GM23248 (cell line): Measurements from ENCODE around the gene PCDHB12. TPM values are rescaled to one million over a fixed set of nuclear protein-coding genes. Genes with fewer than 3 reads are reported as not detected.
A peak's percentile ranks its signal among the peaks of the same experiment; 100 is the strongest.
"Not testable (repeated sequence)": the region's sequence is repeated elsewhere in the genome, so short reads cannot be mapped to it uniquely, and the experiment has no call there.

Experiments used
- DNase-seq: peaks from one replicate; pipeline ENCODE4 v3.0.0-alpha.2; 2015
- H2AFZ ChIP-seq: fragments of 200-600 bp; sonication (generic); 2 replicates; pipeline ENCODE4 v1.6.1; 2016; ENCODE audit warnings: antibody characterized with exemption
- H3F3A ChIP-seq: fragments of 200-600 bp; sonication (generic); 2 replicates; pipeline ENCODE4 v1.6.1; 2016; ENCODE audit warnings: mild to moderate bottlenecking, antibody characterized with exemption, mixed run types; ENCODE audit not compliant: insufficient read depth
- H3K27ac ChIP-seq: fragments of 200-600 bp; sonication (generic); 2 replicates; pipeline ENCODE4 v1.5.1; 2016; ENCODE audit warnings: mild to moderate bottlenecking
- H3K27me3 ChIP-seq: fragments of 200-600 bp; sonication (generic); replicated peaks from 2 replicates; pipeline ENCODE4 v1.6.1; 2016; ENCODE audit warnings: mild to moderate bottlenecking; ENCODE audit not compliant: insufficient read depth
- H3K36me3 ChIP-seq: fragments of 200-600 bp; sonication (generic); 2 replicates; pipeline ENCODE4 v1.6.1; 2016; ENCODE audit warnings: low read depth, mild to moderate bottlenecking
- H3K4me1 ChIP-seq: fragments of 200-600 bp; sonication (generic); 2 replicates; pipeline ENCODE4 v1.6.1; 2016; ENCODE audit warnings: mild to moderate bottlenecking; ENCODE audit not compliant: insufficient read depth
- H3K4me2 ChIP-seq: fragments of 200-600 bp; sonication (generic); one replicate; pipeline ENCODE4 v1.6.1; 2016; ENCODE audit warnings: mild to moderate bottlenecking; ENCODE audit not compliant: unreplicated experiment
- H3K4me3 ChIP-seq: fragments of 200-600 bp; sonication (generic); 2 replicates; pipeline ENCODE4 v1.5.1; 2016; ENCODE audit warnings: mild to moderate bottlenecking
- H3K79me2 ChIP-seq: fragments of 200-600 bp; sonication (generic); 2 replicates; pipeline ENCODE4 v1.6.1; 2016; ENCODE audit warnings: mild to moderate bottlenecking; ENCODE audit not compliant: insufficient read depth
- H3K9ac ChIP-seq: fragments of 200-600 bp; sonication (generic); 2 replicates; pipeline ENCODE4 v1.6.1; 2016; ENCODE audit warnings: mild to moderate bottlenecking
- H3K9me2 ChIP-seq: fragments of 200-600 bp; sonication (generic); 2 replicates; pipeline ENCODE4 v1.6.1; 2016; ENCODE audit warnings: mixed run types, mild to moderate bottlenecking, moderate library complexity; ENCODE audit not compliant: insufficient read depth
- H3K9me3 ChIP-seq: fragments of 200-600 bp; sonication (generic); one replicate; pipeline ENCODE4 v1.6.1; 2017; ENCODE audit warnings: low read depth
- H4K20me1 ChIP-seq: fragments of 200-600 bp; sonication (generic); 2 replicates; pipeline ENCODE4 v1.6.0; 2016; ENCODE audit not compliant: insufficient read depth
- EZH2 ChIP-seq: fragments of 200-600 bp; sonication (generic); IDR thresholded peaks from 2 replicates; pipeline ENCODE4 v1.6.1; 2018; ENCODE audit warnings: antibody characterized with exemption, mild to moderate bottlenecking; ENCODE audit not compliant: insufficient read depth, poor library complexity, severe bottlenecking
- EZH2phosphoT487 ChIP-seq: fragments of 200-600 bp; sonication (generic); IDR thresholded peaks from 2 replicates; pipeline ENCODE4 v1.6.1; 2018; ENCODE audit warnings: antibody characterized with exemption, moderate library complexity, mild to moderate bottlenecking, low read depth; ENCODE audit not compliant: insufficient read depth
- WGBS, 2 experiments: methylation state at CpG; one replicate each; pipeline ENCODE4 v1.1.6; 2015 to 2017; ENCODE audit warnings: low lambda C conversion rate in 2 of 2, low coverage in 1 of 2; ENCODE audit errors: missing lambda C conversion rate in 2 of 2; 5-methylcytosine and 5-hydroxymethylcytosine counted together
- in situ Hi-C: fragments of 300-500 bp; cut with MboI; formaldehyde crosslinking; loops from 2 replicates; pipeline ENCODE4 v1.15.0; 2020
- polyA plus RNA-seq: library from polyadenylated mRNA; unstranded; fragments of >200 nt; fragmentation: Nextera tagmentation; extraction: Ambion mirVana; gene quantifications from 2 replicates; pipeline ENCODE4 v1.2.1, GENCODE V29; 2016
- total RNA-seq: library from RNA; depleted of rRNA; stranded (reverse); fragments of >200 nt; shearing (Covaris generic); gene quantifications from 2 replicates; pipeline ENCODE4 v1.2.3, GENCODE V29; 2014

PCDHB12 gene
- total and polyA plus RNA-seq, 2 experiments from 2014 or later: 0.43 to 0.53 TPM

DNA sequence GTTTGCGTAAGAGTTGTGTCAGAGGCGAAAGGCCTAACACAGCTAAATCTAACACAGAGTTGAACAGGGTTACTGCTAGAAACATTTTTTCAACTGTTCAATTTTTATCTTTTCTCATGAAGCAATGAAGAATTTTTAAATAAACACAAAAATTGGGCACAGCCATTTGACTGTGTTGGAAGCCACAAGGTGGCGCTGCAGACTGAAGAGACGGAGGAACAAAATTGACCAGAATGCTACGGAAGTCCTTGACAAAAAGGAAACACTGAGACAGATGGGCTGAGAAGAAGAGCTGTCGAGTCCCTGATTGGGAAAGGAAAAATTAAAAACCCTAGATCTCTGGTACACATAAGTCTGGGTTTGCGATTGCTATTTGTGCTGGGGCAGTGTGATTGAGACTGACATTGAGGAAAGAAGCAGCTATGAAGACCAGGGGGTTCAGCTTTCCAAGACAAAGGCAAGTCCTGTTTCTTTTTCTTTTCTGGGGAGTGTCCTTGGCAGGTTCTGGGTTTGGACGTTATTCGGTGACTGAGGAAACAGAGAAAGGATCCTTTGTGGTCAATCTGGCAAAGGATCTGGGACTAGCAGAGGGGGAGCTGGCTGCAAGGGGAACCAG lies 21.5 kb upstream of the PCDHB12 start, which contains the start of gene PCDHB9:
Gene PCDHB9, plus strand, starts transcription at position 265 of the 616 bp plus-strand sequence. Its CDS starts 158 bp downstream, at position 423.
- Histone ChIP-seq H3K9me3 (no peaks in the 10 kb centered on the region), H3F3A (no peaks in the 10 kb centered on the region), H4K20me1 (no peaks in the 10 kb centered on the region), H3K27me3 (no peaks in the 10 kb centered on the region), H3K36me3 (no peaks in the 10 kb centered on the region), H3K27ac (no peak within 1 kb of the TSS), H3K9ac (peak within 1 kb of the TSS; percentile 62; the same call in 1 of the 2 replicates), H3K9me2 (no peaks in the 10 kb centered on the region), H3K4me2 (peak within 1 kb of the TSS; percentile 65), H3K4me3 (peak within 1 kb of the TSS; percentile 67), H3K4me1 (no peaks in the 10 kb centered on the region), H3K79me2 (no peaks in the 10 kb centered on the region), H2AFZ (peak within 1 kb of the TSS; percentile 77)
- 9 to 11% methylated on average over 9 of the region's 9 CpGs for WGBS, 2 experiments
- peak; percentile 77 for DNase-seq
- TF ChIP-seq EZH2 (no peak), EZH2phosphoT487 (no peak)
- in situ Hi-C loops: loop anchor here (10.0 kb wide), 1 partner anchor 378 kb away; no protein-coding TSS in a partner anchor

DNA sequence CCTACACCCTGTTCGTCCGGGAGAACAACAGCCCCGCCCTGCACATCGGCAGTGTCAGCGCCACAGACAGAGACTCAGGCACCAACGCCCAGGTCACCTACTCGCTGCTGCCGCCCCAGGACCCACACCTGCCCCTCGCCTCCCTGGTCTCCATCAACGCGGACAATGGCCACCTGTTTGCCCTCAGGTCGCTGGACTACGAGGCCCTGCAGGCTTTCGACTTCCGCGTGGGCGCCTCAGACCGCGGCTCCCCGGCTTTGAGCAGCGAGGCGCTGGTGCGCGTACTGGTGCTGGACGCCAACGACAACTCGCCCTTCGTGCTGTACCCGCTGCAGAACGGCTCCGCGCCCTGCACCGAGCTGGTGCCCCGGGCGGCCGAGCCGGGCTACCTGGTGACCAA lies 19.8 kb upstream of the PCDHB12 start:
- DNase-seq, H3K9ac ChIP-seq, H3K4me3 ChIP-seq, H3F3A ChIP-seq, H3K27me3 ChIP-seq, H3K27ac ChIP-seq, H3K4me1 ChIP-seq, H3K9me3 ChIP-seq, H4K20me1 ChIP-seq, H3K79me2 ChIP-seq, H3K9me2 ChIP-seq, H3K4me2 ChIP-seq, H2AFZ ChIP-seq, H3K36me3 ChIP-seq: not testable (repeated sequence)
- in situ Hi-C loops: loop anchor here (10.0 kb wide), 1 partner anchor 376 kb away; no protein-coding TSS in a partner anchor
- 38 to 44% methylated on average over 24 to 33 of the region's 37 CpGs for WGBS, 2 experiments

DNA sequence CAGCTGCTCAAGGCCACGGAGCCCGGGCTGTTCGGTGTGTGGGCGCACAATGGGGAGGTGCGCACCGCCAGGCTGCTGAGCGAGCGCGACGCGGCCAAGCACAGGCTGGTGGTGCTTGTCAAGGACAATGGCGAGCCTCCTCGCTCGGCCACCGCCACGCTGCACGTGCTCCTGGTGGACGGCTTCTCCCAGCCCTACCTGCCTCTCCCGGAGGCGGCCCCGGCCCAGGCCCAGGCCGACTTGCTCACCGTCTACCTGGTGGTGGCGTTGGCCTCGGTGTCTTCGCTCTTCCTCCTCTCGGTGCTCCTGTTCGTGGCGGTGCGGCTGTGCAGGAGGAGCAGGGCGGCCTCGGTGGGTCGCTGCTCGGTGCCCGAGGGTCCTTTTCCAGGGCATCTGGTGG lies 19.4 kb upstream of the PCDHB12 start:
- H3F3A ChIP-seq, H3K9me3 ChIP-seq, DNase-seq, H2AFZ ChIP-seq, H3K79me2 ChIP-seq, H3K4me3 ChIP-seq, H3K9ac ChIP-seq, H3K36me3 ChIP-seq, H3K27me3 ChIP-seq, H3K4me2 ChIP-seq, H3K27ac ChIP-seq, H4K20me1 ChIP-seq, H3K9me2 ChIP-seq, H3K4me1 ChIP-seq: not testable (repeated sequence)
- in situ Hi-C loops: loop anchor here (10.0 kb wide), 1 partner anchor 376 kb away; no protein-coding TSS in a partner anchor
- WGBS, 2 experiments: 41 to 47% methylated on average over 19 to 27 of the region's 35 CpGs

DNA sequence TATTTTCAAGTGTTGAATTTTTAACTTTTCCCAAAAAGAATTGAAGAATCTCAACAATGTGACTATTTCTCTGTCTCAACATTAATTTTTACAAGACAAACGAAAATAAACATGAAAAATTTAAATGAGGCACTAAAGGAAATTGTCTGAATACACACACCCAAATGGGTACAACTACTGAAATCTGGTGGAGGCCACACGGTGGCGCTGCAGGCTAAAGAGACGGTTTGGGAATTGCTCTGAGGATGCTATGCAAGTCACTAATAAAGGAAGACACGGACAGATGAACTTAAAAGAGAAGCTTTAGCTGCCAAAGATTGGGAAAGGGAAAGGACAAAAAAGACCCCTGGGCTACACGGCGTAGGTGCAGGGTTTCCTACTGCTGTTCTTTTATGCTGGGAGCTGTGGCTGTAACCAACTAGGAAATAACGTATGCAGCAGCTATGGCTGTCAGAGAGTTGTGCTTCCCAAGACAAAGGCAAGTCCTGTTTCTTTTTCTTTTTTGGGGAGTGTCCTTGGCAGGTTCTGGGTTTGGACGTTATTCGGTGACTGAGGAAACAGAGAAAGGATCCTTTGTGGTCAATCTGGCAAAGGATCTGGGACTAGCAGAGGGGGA lies 16.3 kb upstream of the PCDHB12 start, which contains the start of gene PCDHB10:
Gene PCDHB10, plus strand, starts transcription at position 244 of the 616 bp plus-strand sequence. Its CDS starts 200 bp downstream, at position 444.
- 2 to 3% methylated on average over 10 of the region's 10 CpGs for WGBS, 2 experiments
- H3K27me3 ChIP-seq: no peaks in the 10 kb centered on the region

DNA sequence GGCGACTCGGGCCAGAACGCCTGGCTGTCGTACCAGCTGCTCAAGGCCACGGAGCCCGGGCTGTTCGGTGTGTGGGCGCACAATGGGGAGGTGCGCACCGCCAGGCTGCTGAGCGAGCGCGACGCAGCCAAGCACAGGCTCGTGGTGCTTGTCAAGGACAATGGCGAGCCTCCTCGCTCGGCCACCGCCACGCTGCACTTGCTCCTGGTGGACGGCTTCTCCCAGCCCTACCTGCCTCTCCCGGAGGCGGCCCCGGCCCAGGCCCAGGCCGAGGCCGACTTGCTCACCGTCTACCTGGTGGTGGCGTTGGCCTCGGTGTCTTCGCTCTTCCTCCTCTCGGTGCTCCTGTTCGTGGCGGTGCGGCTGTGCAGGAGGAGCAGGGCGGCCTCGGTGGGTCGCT lies 14.2 kb upstream of the PCDHB12 start:
- H3F3A ChIP-seq, H3K79me2 ChIP-seq, H3K27me3 ChIP-seq, H3K4me2 ChIP-seq, H3K9me2 ChIP-seq, in situ Hi-C loops, H3K36me3 ChIP-seq, DNase-seq, H3K27ac ChIP-seq, H3K9ac ChIP-seq, H3K9me3 ChIP-seq, H3K4me1 ChIP-seq, H2AFZ ChIP-seq, H3K4me3 ChIP-seq, H4K20me1 ChIP-seq: not testable (repeated sequence)
- WGBS, 2 experiments: 34% methylated on average over 4 to 6 of the region's 37 CpGs

More for the DNA sequence above, 16.3 kb upstream of the PCDHB12 start, which contains the start of gene PCDHB10:
- no peak within 1 kb of the TSS for H2AFZ ChIP-seq
- DNase-seq: peak; percentile 54
- H4K20me1 ChIP-seq: no peaks in the 10 kb centered on the region
- H3K4me2 ChIP-seq: peak within 1 kb of the TSS; percentile 52
- H3K4me1 ChIP-seq: no peaks in the 10 kb centered on the region
- no peaks in the 10 kb centered on the region for H3K9me2 ChIP-seq
- H3K27ac ChIP-seq: no peak within 1 kb of the TSS
- in situ Hi-C loops: no loop called here
- peak within 1 kb of the TSS; percentile 49; the same call in 1 of the 2 replicates for H3K4me3 ChIP-seq
- peaks cover 8% of the 10 kb centered on the region for H3K9me3 ChIP-seq
- TF ChIP-seq EZH2 (no peak), EZH2phosphoT487 (no peak)
- no peaks in the 10 kb centered on the region for H3K36me3 ChIP-seq
- H3K9ac ChIP-seq: no peak within 1 kb of the TSS
- H3K79me2 ChIP-seq: no peaks in the 10 kb centered on the region
- no peaks in the 10 kb centered on the region for H3F3A ChIP-seq
